ENCODE data around the gene CT45A1. TPM values are rescaled to one million over a fixed set of nuclear protein-coding genes. Genes with fewer than 3 reads are reported as not detected.
"Not testable (repeated sequence)": the region's sequence is repeated elsewhere in the genome, so short reads cannot be mapped to it uniquely, and the experiment has no call there.

CT45A1 gene
- polyA plus RNA-seq, 2 of the 4 experiments (the other 2 are of a cell fraction), result not detected

- TF ChIP-seq EHMT2 (IDR thresholded peaks at IDR 0.05; ENCODE audit: low read depth) (no peak), EHF (CRISPR knock-in tag; IDR thresholded peaks at IDR 0.05) (no peak), REST (IDR thresholded peaks at IDR 0.05) (no peak), ZNF302 (CRISPR knock-in tag; IDR thresholded peaks at IDR 0.05) (no peak), BHLHE40 (IDR thresholded peaks at IDR 0.05; ENCODE audit: low read depth, low read length) (no peak), CTCF (IDR thresholded peaks at IDR 0.05) (peak; percentile 49)
Observed at GRCh38 chrX:135740681-135741149, 27.3 kb downstream of the CT45A1 start (continued).

- 43% methylated on average over 11 of the region's 23 CpGs for WGBS (ENCODE audit: missing lambda C conversion rate)
- DNase-seq (ENCODE audit: low read depth in 1 of 2, low spot score in 1 of 2) (no peak), FAIRE-seq (no peak), ATAC-seq (no peak)
- no peaks in the 10 kb centered on the region for H3K4me1 ChIP-seq
- ChIA-PET CTCF (interaction anchor here (0.6 to 1.4 kb wide), 4 partner anchors 109 to 523 kb away, joined by 3 to 4 read pairs (median 3); no protein-coding TSS in a partner anchor), POLR2A (no interaction called here)
- TF ChIP-seq TFCP2L1 (CRISPR knock-in tag; IDR thresholded peaks at IDR 0.05) (no peak), CTCF (IDR thresholded peaks at IDR 0.05) (no peak), POLR2A (IDR thresholded peaks at IDR 0.05; ENCODE audit: low read length) (no peak), EHMT2 (IDR thresholded peaks at IDR 0.05; ENCODE audit: low read depth) (no peak), ZNF302 (CRISPR knock-in tag; IDR thresholded peaks at IDR 0.05) (no peak), ESRRA (IDR thresholded peaks at IDR 0.05; ENCODE audit: borderline replicate concordance, low read length) (no peak), BHLHE40 (IDR thresholded peaks at IDR 0.05; ENCODE audit: low read depth, low read length) (no peak), REST (IDR thresholded peaks at IDR 0.05) (no peak), MAFK (IDR thresholded peaks at IDR 0.05; ENCODE audit: partially characterized antibody) (no peak), POLR2AphosphoS2 (conservative IDR thresholded peaks at IDR 0.05; ENCODE audit: low read length) (no peak), FOSL2 (IDR thresholded peaks at IDR 0.05) (no peak), FOSL2 (CRISPR knock-in tag; IDR thresholded peaks at IDR 0.05) (no peak), MYC (IDR thresholded peaks at IDR 0.05; ENCODE audit: borderline replicate concordance, low read length) (no peak), HOXB13 (CRISPR knock-in tag; IDR thresholded peaks at IDR 0.05; ENCODE audit: low read depth) (no peak), E2F6 (IDR thresholded peaks at IDR 0.05; ENCODE audit: borderline replicate concordance, low read depth) (no peak), RAD21 (conservative IDR thresholded peaks at IDR 0.05 in 1 of 2, IDR thresholded peaks at IDR 0.05 in 1 of 2) (no peak), HES2 (IDR thresholded peaks at IDR 0.05) (no peak), FOSB (CRISPR knock-in tag; IDR thresholded peaks at IDR 0.05) (no peak)
- TF ChIP-seq, protein P1, sequence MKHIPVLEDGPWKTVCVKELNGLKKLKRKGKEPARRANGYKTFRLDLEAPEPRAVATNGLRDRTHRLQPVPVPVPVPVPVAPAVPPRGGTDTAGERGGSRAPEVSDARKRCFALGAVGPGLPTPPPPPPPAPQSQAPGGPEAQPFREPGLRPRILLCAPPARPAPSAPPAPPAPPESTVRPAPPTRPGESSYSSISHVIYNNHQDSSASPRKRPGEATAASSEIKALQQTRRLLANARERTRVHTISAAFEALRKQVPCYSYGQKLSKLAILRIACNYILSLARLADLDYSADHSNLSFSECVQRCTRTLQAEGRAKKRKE (CRISPR knock-in tag; IDR thresholded peaks at IDR 0.05; ENCODE audit: low read depth), result no peak
- no peaks in the 10 kb centered on the region for H3K9me3 ChIP-seq
- H3K4me3 ChIP-seq, result no peak overlapping the region
- no peak overlapping the region for H3K4me2 ChIP-seq
- H3K27ac ChIP-seq, result no peak overlapping the region
Observed at GRCh38 chrX:135741192-135741715, 27.8 kb downstream of the CT45A1 start.

- H3K27ac ChIP-seq; H3K4me1 ChIP-seq; H3K4me3 ChIP-seq; DNase-seq (ENCODE audit: low read depth in 1 of 2, low spot score in 1 of 2); POLR2A ChIA-PET; FAIRE-seq; H3K9me3 ChIP-seq; H3K4me2 ChIP-seq; CTCF ChIA-PET; ATAC-seq: not testable (repeated sequence)
- 58% methylated on average over 4 of the region's 4 CpGs for WGBS (ENCODE audit: missing lambda C conversion rate)
Observed at GRCh38 chrX:135744739-135745138, 31.3 kb downstream of the CT45A1 start.

All from A549 (cell line).